HG02943 (cell line): ENCODE measurements around the gene AP2A2.

Source experiments
- ATAC-seq: cut with Tn5 transposase; IDR thresholded peaks from one replicate; pipeline ENCODE4 v1.9.1; 2021; ENCODE audit warnings: mild to moderate bottlenecking, low read depth, moderate library complexity; ENCODE audit not compliant: unreplicated experiment

Gene AP2A2

DNA sequence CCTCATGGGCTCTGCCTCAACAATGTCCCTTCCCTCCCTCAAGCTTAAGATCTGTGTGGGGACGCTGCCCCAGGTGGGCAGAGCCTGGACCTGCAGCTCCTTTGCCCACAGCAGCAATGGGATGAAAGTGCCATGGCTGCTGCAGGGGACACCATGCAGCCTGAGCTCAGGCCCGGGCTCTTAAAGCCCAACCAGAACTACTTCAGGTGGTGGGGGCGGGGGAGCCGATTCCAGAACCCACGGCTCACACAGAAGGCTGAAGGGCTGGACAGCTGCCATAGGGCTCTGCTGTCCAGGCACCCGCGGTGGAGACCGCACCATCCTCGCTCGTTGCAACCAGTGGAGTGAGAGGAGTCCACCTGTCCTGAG, 27.5 kb upstream of the AP2A2 start:
- no peak for ATAC-seq

DNA sequence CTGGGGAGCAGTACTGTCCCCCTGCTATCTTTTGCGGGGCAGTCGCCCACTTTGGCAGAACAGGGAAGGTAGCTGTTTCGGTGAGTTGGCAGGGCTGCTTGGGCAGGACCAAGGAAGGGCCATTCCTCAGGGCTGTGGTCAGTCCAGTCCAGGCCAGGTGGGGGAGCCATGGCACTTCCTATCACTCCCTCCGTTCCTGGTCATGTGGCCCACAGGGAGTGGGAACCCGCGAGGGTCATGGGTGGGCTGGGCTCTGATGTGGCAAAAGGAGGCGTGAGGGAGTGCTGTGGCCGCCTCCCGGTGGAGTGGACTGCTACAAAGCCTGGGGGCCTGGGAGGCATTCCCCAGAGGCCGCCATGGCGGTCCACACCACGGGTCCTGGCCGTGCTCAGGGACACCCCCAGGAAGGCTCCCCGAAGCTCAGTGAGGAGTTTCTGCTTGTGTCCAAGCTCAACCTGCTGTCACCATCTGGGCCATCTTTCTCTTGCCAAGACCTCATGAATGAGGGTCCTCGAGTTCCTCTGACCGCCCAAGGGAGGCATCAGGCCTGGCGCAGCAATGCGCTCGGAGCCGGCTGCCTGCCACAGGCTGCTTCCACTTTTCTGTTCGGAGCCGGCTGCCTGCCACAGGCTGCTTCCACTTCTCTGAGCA, 27.0 kb upstream of the AP2A2 start:
- ATAC-seq: no peak

DNA sequence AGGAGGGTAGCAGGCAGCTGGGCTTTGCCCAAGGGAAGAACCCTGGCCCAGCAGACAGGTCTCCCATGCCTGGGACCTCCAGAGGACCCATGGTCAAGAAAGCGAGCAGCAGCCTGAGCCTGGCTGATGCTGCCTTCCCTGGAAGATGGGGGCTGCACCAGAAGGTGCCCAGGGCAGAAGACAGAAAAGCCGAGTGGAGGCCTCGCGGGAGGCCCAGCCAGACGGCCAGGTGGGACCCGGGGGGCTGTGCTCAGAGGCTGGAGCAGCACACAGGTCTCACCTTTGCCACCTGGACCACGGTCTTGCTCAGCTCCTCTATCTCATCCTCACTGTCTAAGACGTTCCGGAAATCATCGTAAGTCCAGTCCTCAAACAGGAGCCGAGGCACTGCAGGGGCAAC, 25.9 kb upstream of the AP2A2 start:
- ATAC-seq: no peak

DNA sequence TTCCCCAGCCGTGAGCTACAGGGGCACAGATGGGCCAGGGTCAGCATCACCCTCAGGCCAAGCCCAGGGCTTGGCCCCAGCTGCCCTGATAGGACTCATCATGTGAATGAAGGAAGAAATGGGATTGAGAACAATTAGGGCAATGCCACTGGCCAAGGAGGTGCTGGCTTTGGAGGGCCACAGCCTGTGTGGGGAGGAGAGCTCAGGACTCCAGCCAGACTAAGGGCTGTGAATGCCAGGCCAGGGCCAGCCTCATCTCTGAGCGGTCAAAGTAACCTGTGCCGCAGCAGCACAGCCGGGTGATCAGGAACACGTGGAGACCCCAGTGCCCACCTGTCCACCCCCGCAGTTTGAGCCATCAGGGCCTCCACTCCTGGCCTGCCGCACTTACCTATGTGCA, 25.1 kb upstream of the AP2A2 start:
- ATAC-seq: no peak

DNA sequence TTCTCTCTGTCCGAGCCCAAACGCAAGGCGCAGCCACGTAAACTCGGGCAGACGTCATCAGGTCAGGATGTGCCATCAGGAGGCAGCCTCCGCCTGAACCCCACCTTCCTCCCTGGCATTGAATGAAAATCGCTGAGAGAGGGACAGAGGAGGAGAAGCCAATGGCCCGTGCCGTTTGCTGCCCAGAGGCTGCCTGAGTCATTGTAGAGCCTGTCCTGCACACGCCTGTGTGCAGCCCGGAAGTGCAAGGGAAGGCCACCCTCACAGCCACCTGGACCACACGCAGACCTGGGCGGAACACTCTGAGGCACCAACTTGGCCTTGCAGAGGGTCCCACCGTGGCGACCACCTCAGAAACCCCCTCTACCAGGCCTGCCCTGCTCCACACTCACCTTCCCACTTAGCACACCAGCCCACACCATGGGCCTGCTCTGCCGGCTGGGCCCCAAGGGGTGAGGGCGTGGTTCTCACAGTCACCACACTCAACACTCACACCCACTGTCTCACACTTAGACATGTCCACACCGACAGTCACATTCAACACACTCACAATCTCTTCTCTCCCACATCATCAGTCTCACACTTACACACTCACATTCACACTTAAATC, 24.1 kb upstream of the AP2A2 start:
- ATAC-seq: no peak

DNA sequence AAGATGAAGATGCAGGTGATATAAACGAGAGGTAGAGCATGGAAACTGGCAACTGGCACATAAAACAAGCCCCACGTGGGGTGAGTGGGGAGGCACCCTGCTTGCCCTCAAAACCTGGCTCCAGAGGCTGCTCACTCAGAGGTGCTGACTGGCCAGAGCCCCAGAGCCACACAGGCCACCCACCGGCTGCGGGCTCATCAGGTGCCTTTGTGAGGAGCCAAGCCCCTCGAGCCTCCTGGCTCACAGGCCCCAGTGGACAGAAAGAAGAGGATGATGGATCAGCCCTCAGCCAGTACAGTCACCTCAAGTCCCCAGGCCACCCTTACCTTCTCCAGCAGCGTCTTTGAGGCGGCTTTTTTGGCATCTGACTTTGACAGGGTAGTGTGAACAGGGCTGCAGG, 21.3 kb upstream of the AP2A2 start:
- ATAC-seq: no peak

DNA sequence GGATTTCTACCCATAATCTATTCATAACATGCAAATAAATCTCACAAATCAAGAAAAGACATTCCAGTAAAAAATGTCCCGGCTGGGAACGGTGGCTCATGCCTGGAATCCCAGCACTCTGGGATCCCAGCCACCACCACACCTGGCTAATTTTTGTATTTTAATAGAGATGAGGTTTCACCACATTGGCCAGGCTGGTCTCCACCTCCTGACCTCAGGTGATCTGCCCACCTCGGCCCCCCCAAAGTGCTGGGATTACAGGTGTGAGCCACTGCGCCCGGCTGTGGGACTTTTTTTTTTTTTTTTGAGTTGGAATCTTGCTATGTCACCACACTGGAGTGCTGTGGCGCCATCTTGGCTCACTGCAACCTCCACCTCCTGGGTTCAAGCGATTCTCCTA, 19.7 kb upstream of the AP2A2 start:
- no peak for ATAC-seq

DNA sequence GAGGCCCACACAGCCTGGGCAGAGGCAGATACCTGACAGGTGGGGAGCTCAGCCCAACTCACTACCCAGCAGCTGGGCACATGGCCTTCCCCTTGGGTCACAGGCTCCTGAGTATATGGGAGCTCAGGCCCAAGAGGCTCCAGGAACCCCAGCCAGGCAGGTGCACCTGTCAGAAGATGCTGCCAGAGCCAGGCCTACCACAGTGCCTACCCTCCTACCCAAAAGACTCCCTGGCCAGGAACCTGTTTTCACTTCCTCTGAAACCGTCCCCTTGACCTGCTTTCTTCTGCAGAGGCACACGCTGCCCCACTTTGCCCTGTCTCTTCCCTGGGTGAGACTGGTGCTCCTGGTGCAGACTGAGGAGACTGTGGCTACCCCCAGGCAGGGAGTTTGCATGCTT, 18.0 kb upstream of the AP2A2 start:
- no peak for ATAC-seq

DNA sequence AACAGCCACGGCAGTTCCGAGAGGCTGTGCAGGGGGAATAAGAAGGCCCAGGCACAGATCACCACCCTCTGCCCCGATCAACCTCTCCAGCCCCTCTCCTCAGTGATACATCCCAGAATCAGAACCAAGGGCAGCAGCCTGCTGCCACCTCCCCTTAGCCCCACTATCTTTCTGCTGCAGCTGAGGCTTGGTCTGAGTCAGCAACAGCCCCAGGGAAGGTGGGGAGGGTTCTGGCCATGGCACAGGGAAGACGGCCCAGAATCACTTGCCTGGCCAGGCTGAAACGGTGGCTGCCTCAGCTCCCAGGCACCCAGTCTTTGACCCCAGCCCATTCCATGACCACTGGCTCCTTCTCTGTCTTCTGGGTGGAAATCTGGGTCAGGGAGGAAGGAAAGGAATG, 17.4 kb upstream of the AP2A2 start:
- no peak for ATAC-seq

DNA sequence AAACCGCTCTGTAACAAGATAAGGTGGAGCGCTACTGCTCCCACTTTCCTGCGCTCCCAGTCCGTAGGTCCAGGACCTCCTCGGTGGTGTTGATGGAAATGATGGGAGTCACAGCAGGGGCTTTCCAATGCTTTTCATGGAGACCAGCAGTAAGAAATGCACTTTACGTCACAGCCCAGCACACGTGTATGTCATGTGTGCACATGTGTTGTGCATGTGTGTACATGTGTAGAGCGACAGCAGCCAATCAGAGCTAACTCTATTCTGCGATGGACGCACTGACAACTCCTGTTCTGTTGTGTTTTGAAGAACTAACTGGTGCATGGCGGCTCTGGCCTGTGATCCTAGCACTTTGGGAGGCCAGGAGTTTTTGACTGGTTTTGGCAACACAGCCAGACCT, 16.3 kb upstream of the AP2A2 start:
- ATAC-seq: no peak

DNA sequence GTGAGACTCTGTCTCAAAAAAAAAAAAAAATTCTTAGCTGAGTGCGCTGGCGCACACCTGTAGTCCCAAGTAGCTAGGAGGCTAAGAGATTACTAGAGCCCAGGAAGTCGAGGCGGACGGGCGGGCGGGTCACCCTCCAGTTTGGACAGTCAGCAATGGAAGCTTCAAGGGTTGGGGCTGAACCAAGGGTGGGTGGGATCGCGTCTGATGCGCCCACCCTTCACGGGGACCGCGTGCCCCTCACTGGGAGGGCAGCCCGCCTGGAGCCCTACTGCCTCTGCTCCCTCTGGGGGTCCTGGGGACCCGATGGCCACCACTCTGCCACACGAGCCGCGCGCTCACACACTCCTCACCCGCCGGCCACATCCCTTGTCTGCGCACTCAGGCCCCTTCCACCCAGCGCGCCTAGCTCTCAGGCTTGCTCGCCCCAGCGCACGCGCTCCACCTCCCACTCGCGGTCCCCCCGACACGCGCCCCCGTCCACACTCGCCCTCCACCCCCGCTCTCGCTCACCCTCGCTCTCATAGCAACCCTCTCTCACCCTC, 15.6 kb upstream of the AP2A2 start:
- no peak for ATAC-seq

DNA sequence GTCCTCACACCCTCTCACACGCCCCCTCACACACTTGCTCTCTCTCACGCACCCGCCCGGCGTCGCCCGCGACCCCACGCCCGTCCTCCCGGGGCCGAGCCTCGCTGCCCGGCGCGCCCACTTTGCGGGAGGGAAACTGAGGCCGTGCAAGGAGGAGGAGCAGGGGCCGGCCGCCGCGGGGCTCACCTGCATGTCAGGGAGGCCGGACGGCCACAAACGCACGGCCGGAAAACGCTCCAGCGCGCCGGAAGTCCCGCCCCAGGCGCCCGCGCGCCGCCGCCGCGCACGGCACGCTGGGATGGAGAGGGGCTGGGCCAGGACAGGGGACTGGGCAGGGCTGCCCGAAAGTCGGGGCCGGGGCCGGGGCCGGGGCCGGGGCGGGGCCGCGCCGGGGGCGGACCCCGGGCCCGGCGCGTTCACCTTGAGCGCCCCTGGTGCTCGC, 15.1 kb upstream of the AP2A2 start, which contains the start of gene CHID1:
CHID1 (minus strand) TSS at position 222 of the 442 bp plus-strand sequence. CDS start 5,994 bp downstream, outside the sequence.
- ATAC-seq: peak; percentile 80

DNA sequence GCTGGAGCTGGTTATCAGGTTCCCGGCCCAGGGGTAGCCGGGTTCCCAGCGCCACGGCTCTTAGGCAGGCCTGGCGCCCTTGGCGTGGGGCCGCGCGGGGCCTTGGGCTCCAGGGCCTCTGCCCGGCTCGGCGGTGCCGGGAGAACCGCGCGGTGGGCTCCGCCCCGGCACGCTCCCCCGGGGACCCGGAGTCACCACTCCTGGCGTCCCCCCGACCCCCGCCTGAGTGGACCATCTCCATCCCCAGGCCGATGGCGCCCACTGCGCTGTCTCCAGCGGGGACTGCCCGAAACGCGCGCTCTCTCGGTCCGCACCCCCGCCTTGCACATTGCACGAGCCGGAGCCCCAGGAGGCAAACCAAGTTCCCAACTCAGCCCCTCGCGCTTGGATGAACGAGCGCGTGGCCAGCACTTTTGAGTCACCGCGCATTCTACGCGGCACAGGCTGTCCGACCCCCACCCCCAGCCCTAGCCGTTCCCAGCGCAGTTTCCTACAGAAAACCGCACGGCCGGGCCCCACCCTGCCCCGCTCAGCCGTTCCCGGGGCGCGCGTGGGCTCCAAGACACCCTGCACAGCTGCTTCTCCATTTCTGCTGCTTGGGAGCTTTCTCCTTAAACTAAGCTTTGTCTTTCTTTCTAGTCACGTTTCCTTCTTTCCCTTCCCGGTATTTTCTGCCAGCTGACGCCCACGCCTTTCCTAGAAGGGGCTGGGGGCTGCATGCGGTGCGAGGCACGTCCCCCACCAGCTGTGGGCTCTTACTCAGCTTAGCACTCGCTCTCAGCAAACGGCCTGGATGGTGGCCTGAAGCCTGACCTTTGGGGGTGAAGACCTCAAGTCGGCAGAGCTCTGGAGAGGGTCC, 14.4 kb upstream of the AP2A2 start:
- peak; percentile 25 for ATAC-seq

DNA sequence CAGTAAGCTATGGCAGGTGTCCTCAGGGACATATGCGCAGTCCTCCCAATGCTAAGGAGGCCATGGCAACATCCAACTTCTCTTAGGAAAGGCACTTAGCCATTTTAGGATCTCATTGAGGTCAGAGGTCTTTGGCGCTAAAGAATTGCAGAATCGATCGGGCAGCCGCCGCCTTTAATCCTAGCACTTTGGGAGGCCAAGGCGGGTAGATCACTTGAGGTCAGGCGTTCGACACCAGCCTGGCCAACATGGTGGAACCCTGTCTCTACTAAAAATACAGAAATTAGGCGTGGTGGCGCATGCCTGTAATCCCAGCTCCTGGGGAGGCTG, 13.8 kb upstream of the AP2A2 start:
- ATAC-seq: no peak

DNA sequence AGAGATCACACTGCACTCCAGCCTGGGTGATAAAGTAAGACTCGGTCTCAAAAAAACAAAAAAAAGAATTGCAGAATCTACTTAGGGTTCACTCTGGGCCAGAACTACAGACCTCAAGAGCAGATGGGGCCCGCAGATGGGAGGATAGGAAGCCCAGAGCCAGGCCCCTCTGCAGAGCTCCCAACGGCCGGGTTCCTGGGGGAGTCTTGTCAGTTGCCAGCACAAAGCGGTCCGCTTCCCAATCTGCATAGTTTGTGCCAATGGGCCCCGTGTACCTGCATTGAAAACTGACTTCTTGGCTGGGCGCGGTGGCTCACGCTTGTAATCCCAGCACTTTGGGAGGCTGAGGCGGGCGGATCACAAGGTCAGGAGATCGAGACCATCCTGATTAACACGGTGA, 13.4 kb upstream of the AP2A2 start:
- ATAC-seq: no peak

DNA sequence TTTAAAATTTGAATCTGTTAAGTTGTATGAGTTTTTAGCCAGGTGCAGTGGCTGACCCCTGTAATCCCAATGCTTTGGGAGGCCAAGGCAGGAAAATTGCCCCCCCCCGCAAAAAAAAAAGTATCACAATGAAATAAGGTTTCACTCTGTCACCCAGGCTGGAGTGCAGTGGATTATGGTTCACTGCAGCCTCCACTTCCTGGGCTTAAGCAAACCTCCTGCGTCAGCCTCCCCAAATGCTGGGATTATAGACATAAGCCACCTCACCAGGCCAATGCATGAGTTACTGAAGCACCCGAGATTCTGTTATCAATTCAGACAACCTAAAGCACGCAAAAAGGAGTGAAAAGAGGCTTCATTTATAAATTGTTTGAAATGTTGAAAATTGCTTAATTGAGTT, 12.6 kb upstream of the AP2A2 start:
- no peak for ATAC-seq

DNA sequence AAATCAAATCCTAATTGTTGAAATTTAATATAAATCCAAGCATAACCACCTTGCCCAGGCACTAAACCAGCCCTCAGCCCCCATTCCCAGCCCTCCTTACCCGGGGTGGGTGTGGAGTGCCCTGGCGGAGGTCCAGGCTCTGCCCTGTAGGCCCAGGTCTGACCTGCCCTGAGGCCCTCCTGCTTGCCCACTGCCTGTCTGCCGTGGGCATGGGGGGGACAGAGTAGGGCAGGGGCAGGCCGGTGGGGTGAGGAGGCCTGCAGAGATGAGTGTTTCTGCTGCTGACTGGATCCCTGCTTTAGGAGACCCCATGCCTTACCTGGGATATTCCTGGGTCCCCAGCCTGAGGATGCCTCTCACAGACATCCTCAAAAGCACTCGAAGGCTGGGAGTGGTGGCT, 11.5 kb upstream of the AP2A2 start:
- no peak for ATAC-seq

DNA sequence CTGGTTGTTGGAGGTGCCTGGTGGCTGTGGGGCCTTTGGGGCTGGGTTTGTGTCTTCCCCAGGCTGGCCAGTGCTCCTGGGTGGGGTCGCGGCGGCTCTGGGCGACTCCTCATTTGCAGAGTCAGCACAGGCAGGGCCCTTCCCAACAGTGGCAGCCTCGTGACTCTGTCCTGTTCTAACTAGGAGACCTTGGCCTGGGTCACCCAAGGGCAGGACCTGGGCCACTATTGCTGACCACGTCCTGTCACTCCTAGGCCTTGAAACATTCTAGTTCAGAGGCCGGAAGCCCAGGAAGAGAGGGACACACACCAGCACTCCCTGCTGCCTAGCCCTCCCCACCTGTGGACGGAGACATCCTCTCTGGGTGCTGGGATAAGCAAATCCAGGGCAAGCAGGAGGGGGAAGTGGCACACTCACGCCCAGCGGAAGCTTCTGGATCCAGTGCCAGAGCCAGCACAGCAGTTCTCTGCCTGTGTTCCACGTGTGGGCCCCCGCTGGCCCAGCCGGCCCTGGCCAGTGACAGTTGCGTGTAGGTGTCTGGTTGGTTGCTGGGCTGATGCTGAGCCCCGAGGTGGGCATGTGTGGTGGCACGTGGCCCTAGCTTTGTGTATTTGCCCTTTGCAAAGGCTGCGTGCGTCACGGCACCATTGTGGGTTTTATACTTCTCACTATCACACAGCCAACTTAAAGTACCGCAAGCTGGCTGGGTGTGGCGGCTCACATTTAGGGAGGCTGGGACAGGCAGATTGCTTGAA, 10.7 kb upstream of the AP2A2 start:
- no peak for ATAC-seq

DNA sequence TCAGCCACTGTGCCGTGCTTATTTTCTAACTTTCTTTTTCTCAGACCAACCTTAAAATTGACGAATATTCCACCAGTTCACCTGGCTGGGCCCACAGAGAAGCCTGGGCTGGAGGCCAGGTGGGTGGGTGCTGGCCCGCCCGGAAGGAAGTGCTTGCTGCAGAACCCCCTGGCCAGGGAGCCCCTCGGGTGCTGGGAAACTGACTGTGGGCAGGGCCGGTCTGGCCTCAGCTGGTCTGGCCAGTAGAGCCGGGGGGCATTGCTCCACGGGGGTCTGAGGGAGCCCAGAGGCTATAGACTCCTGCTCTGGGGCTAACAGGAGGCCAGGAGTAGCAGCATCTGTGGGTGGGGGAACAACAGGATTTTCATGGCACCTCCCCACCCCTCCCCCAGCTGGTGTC, 8.2 kb upstream of the AP2A2 start:
- ATAC-seq: no peak

DNA sequence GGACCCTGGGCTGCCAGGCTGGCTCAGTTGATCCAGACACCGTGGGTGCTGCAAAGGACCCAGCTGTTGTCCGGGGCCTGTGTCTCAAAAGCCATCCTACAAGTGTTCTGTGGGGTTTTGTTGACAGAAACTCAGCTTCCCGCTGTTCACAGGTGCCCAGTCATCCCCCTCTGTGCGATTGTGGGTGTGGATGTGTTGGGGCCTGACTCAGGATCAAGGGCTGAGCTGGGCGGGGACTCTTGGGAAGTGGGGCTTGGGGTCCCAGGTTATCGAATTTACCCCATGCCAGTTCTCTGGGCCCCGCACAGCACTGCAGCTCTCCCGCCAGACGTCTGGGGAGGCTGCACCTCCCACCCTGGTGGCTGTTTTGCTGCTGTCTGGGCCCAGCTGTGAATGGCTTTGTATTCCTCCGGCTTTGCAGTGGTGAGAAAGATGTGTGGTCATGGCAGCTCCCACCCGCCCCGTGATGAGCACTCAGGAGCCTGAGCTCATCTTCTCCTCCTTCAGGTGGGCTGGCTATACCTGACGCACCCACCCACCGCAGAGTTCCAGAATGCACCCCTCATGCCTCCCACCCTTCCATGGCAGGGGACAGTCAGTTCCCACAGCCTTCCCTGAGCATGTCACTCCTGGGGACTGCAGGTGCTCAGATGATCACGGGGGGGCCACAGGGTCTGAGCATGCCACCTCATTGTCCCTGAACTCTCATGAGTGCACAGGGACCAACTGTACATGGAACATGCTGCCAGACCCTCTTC, 3.6 kb upstream of the AP2A2 start:
- ATAC-seq: no peak
